HG02759 (cell line): Measurements from ENCODE around the gene SF3B4.
"Not testable (repeated sequence)": the region's sequence is repeated elsewhere in the genome, so short reads cannot be mapped to it uniquely, and the experiment has no call there.

ENCODE experiments used
- ATAC-seq: cut with Tn5 transposase; IDR thresholded peaks from one replicate; pipeline ENCODE4 v1.9.1; 2021; ENCODE audit warnings: mild to moderate bottlenecking, moderate library complexity; ENCODE audit not compliant: unreplicated experiment

Gene SF3B4

DNA sequence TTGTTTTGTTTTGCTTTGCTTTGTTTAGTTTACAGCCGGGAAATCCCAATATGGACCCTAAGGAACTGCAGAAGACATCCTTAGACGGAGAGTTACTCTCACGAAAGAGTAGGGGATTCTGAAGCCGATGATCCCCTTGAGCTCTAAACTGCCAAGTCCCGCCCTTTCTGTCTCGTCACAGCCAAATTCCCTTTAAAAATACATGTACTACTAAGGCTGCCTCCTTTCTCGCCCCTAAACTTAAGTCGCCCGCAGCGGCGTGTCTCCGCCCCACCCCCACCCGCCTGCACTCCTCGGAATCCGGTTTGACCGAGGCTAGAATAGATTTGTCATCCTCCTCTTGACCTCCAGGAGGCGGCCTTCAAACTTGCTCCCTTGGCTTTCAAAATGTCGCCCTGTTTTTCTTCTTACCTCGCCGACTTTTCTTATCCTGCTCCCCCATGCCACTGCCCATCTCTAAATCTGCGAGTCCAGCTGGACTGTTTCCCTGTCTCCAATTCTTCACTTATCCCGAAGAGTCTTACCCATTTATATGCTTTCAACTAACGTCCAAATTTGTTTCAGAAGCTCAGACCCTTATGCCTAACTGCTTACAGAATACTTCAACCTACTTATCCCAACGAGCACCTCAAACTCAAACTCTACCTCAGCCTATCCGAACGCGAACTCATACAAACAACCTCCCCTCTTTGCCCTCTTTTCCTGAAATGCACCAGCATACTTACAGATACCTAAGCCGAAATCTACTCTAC, 39.2 kb downstream of the SF3B4 start:
- peak; percentile 26 for ATAC-seq

DNA sequence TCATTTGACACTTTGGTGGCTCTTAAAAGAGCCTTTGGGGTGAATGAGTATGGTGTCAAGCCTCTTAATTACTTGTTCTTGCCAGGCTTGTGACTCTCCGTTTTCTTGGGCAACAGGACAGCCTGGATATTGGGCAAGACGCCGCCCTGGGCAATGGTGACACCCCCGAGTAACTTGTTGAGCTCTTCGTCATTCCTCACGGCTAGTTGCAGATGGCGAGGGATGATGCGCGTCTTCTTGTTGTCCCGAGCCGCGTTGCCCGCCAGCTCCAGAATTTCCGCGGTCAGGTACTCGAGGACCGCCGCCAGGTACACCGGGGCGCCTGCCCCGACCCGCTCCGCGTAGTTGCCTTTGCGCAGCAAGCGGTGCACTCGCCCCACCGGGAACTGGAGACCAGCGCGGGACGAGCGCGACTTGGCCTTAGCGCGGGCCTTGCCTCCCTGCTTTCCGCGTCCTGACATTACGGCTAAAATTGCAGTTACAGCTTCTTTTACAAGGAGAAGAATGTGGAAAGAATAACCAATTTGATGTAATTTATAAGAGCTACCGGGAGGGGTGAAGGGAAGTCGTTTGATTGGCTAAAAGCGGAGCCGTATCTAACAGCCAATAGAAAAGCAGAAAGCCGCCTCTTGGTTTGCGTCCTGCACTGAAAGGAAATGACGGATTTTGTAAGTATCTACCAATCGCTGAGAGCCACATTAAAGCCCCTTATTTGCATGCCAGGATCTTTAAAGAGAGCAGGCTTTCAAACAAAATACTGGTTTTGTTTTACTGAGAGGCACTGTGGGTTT, 40.0 kb downstream of the SF3B4 start:
- ATAC-seq: peak; percentile 45

DNA sequence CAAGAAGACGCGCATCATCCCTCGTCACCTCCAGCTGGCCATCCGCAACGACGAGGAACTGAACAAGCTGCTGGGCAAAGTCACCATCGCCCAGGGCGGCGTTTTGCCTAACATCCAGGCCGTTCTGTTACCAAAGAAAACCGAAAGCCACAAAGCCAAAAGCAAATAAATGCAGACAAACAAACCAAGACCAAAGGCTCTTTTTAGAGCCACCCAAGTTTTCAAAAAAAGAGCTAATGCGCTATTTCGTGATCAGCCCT, 40.5 kb downstream of the SF3B4 start:
- not testable (repeated sequence) for ATAC-seq

DNA sequence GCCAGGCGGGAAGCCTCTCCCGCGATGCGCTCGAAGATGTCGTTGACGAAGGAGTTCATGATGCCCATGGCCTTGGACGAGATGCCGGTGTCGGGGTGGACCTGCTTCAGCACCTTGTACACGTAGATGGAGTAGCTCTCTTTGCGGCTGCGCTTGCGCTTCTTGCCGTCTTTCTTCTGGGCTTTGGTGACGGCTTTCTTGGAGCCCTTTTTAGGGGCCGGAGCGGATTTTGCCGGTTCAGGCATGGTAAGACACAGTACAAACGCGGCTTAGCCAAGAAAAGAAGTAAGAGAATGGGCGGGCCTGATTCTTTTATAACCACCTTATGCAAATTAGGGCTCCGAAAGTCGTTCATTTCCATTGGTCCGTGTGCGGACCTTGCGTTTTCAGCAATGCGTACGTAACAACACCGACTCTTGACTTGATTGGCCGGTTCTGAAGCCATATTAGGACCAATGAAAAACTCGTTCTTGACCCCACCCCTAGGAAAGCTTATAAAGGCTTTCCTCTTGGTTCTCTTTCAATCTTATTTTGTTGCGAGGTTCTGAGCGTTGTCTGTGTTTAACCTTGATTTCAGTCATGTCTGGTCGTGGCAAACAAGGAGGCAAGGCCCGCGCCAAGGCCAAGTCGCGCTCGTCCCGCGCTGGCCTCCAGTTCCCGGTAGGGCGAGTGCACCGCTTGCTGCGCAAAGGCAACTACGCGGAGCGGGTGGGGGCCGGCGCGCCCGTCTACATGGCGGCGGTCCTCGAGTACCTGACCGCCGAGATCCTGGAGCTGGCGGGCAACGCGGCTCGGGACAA, 41.0 kb downstream of the SF3B4 start:
- peak; percentile 60 for ATAC-seq

DNA sequence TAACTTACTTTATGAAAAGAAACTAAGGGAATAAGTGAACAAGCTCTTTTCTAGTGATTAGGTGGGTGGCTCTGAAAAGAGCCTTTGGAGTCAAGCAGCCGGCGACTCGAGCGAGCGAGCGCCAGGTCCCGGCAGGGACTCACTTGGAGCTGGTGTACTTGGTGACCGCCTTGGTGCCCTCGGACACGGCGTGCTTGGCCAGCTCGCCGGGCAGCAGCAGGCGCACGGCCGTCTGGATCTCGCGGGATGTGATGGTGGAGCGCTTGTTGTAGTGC, 41.5 kb downstream of the SF3B4 start:
- ATAC-seq: not testable (repeated sequence)

DNA sequence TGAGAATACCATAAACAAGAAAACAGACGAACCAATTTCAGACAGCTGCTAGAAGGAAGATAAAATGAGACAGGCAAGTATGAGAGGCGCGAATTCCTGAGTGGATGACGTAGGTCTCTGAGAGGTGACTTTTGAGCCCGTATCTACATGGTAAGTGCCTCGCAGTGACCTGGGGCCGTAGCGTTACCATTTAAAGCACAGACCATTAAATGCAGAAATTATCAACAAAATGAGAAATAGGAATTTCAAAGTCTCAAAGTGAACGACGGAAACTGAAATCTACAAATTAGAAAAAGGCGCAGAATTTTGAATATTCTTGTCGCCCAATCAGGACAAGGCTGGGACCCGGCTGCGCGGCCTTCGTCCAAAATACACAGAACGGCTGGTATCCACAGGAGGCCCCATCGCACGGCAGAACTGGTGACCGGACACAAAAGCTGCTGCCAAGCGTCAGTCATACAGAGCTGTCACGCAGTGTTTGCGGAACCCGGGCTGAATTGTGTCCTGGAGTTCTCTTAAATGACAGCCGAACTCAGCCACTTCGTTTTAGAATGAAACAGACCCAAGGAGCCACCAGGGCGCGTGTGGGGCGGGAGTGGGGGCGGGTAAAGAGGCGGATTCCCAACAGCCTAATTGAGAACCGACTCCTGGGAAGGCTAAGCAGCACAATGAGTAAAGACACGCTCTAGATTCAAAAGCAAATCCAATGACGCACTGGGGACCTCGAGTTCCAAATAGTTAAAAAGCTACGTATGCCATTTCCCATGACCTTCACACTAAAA, 42.1 kb downstream of the SF3B4 start:
- ATAC-seq: no peak

DNA sequence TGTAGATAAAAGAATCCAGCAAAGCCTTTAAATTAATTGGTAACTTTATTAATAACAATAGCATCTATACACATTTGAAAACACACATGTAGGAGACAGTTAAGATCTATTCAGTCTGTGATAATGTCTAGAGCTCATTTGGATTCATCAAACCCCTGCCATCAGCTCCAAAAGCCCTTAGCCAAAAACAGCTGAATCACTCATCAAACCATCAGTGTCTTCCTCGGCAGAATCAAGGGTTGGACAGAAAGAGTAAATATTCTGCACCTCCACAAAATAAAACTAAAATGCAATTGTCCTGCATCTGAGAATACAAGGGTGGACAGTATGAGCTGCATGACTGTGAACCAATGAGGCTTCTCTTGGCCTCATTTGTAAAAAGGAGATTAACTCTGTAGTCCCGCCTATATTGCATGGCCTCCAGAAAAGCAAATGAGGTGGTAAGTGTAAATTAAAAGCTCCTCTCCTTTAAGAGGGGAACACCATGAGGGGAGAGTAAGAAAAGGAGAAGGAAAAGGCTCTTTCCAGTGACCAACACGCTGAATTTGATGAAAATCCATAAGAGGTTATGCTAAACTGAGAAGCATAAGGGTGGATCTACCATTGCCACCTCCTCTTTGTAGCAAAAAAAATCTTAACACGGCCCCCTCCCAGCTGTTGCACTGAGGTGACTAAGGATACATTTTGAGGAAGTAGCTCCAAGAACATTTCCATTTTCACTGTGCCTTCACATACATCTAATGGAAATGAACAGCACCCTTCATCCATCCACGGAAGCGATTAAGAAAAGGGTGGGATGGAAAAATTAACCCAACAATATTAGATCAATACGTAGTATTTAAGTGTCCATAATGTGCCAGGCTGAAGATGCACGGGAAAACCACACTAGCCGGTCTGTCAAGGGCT, 42.9 kb downstream of the SF3B4 start:
- ATAC-seq: no peak

DNA sequence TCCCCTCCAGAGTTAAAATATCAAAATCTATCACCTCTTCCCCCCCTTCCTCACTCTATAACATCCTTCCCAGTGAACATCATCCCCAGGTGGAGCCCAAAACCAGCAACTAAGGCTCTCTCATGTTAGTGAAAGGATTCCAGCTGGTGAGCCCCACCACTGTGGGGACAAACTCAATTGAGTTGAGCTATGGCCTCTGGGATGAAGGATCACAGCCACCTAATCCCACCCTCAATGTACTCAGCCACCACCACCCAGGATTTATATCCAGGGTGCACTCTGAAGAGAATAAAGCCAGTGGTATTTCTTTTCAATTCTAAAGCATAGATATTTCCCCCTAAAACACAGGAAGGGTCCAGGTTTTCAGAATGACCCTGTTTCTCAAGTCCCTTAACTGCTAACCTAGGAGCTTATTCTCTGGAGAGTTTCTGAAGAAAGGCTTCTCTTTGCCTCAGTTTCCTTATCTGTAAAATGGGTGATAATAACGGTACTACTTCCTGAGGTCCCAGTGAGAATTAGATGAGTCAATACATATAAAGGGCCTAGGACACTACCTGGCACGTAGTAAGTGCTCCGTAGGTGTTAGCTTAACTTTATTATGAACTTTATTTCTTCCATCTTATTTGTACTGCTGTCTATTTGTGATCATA, 43.9 kb downstream of the SF3B4 start:
- ATAC-seq: no peak

DNA sequence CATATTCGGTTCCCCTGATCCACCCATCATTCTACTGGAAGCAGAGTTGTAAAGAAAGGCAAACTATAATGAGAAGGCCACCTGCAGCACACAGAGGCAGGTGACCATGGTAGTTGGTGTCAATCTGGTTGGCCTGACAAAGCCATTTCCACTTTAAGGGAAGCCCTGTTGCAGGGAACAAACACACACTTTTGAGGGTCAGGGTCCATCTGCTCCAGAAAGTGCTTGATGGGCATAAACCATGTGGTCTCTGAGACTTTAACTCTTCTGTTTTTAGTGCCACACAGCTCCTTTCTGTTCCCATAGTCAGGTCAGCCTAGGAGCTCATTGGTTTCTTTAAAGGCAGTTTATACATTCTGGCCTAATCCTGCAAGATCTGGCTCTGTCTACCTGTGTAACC, 45.7 kb downstream of the SF3B4 start:
- ATAC-seq: no peak

DNA sequence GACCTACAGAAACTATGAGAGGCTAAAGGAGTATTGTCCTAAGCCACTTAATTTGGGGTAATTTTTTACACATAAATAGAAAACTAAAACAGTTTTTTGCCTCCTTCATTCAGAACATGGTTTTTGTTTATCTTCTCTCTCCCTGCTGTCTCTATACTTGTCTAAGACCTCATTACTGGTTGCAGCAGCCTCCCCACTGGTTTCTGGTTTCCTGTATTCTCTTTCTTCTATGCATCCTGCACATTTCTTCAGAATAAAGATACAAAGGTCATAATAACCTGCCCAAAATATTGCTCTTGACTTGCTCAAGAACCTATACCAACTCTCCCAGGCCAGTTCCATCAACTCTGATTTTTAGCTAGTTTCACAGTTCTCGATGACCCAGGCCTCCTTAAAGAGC, 48.0 kb downstream of the SF3B4 start:
- no peak for ATAC-seq

DNA sequence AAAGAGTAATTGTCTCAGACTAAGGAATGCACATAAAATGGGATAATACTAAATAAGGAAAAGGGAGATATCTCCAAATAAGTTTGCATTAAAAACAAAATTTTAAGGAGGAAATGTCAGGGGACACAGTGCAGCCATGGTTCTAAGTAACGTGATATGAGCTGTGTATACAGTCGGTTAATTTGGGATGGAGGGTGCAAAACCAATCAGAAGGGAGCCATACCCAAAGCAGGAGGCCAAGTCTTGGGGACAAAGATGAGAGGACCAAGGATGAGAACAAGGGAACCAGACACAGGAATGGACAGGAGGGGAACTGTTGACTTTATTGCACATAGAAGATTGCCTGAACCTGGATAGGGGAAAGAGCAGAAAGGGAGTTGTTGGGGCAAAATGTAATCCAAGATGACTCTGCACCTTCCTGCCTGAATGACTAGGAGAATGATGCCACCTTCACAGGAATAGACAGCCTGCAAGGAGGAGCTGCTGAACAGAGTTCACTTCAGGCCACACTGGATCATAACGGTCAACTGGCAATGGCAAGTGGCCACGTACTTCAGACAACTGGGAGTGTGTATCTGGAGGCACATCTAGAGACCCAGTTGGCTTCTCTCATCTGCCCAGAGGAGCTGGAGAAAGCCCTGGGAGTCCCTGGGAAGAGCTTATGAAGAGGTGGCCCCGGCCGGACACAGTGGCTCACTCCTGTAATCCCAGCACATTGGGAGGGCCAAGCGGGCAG, 50.2 kb downstream of the SF3B4 start:
- ATAC-seq: no peak
